ENCODE measurements around the gene CLSTN3.
"Not testable (repeated sequence)": the region's sequence is repeated elsewhere in the genome, so short reads cannot be mapped to it uniquely, and the experiment has no call there.

The CLSTN3 gene

GRCh38 chr12:7154042-7154441, 23.9 kb downstream of the CLSTN3 start:
- no peak for DNase-seq

DNA sequence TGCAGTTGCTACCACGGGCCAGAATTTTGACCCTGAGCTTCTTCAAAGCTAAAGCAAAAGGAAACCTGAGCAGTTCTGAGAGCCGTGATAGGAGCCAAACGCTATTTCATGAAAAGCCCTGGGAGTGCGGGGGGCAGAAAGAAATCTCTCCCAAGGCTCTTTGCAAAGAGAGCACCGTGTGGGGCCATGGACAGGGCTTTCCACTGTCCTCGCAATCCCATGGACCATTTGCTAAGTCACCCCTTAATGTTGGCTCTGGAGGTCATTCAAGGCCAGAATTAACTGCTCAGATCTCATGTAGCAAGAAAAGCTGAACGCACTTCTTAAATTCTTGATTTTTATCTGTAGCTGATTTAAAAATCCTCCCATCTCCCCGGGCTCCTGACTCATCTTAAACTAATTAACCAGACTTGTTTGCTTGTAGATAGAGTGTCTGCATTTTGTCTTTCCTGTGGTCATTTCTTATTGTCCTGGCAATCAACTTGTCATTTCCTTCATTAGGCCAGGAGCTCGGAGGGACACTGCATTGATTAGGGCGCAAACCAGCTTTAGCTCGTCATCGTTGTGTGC, 24.8 kb downstream of the CLSTN3 start:
- no peak for DNase-seq

GRCh38 chr12:7155471-7156034, 25.4 kb downstream of the CLSTN3 start:
- DNase-seq: peak; percentile 92

GRCh38 chr12:7156259-7157197, 26.4 kb downstream of the CLSTN3 start:
- no peak for DNase-seq

- DNase-seq: no peak
Measured at GRCh38 chr12:7157391-7157790, 27.2 kb downstream of the CLSTN3 start.

- no peak for DNase-seq
Measured at GRCh38 chr12:7158781-7159609, 28.8 kb downstream of the CLSTN3 start.

GRCh38 chr12:7160183-7160582, 30.0 kb downstream of the CLSTN3 start:
- DNase-seq: no peak

DNA sequence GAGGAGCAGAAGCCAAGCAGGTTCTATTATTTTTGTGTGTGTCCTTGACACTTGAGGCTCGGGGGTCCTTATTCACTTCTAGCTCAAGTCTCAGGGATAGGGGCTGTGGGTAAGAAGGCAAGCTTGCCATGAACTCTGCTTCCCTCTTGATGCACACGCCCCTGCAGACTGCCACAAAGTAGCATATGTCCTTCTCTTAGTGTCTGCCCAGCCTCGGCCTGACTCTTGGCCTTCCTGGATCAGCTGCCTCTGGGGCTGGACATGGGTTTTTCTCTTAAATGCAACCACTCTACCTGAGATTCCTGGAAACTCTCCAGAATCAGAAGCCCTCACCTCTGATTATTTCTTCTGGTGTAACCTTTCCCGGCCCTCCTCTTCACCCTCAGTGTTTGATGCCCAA, 31.2 kb downstream of the CLSTN3 start:
- no peak for DNase-seq

DNA sequence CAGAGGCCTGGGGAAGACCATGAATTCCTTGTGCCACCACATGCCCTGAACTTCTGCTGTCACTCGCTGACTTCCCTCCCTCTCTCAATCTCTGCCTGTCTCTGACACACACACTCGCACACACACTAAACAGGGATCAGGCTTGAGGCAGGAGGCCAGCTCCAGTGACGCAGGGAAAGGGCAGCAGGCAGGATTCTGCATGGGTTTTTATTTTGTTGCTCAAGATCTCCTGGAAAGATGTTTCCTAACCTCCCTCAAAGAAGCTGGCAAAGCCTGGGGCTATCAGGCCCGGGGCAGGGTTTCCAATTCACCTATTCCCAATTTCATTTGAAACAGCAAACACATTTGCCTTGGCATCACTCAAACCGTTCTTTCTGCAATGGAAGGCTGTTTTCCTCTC, 31.6 kb downstream of the CLSTN3 start:
- no peak for DNase-seq

DNA sequence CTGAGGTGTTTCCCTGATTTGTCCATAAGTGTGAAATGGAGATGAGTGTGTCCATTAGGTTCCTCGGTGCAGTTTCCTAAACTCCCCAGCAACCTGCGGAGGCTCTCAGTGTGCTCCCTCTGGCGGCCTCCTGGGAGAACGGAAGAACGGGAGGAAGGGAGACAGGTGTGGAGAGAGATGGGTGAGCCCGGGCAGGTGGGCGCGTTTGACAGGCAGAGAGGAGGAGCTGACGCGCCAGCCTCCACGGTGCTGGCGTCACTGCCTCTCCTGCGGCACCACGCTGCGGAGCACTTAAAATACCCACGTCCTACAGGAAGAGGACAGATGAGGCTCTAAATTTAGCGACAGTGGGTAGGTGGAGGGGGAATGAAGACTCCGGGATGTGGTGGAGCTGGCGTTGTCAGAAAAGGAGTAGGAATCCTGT, 32.5 kb downstream of the CLSTN3 start:
- DNase-seq: peak; percentile 64

DNA sequence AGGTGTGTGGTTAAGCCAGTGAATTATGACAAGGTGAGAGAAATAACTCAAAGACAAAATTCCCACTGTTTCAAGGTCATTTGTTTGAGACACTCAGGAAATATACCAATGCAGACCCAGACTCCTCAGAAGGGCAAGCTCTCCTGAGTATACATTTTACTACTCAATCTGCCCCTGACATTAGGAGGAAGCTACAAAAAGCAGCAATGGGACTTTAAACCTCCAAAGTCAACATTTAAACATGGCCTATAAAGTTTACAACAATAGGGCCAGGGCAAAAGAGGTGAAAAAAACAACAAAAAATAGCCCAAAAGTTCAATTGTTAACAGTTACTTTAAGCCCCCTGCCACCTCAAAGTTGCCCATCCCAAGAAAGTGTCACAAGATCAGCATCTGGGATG, 39.8 kb downstream of the CLSTN3 start:
- no peak for DNase-seq

DNA sequence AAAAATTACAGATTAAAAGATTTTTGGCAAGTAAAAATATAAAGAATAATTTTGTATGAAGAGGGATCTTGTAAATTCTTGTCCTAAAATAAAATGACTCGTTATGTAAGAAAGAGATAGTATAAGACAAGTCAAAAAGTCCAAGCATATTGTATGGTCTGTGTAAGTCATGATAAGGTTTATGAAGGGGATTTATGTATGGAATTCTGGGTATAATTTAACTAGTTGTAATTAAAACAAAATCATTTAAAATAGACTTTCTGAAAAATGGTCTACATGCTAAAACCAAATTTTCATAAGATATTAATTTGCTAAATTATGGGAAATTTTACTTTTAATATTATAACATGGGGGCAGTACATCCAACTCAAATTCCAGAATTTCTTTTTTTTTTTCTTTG, 41.7 kb downstream of the CLSTN3 start:
- DNase-seq: no peak

DNA sequence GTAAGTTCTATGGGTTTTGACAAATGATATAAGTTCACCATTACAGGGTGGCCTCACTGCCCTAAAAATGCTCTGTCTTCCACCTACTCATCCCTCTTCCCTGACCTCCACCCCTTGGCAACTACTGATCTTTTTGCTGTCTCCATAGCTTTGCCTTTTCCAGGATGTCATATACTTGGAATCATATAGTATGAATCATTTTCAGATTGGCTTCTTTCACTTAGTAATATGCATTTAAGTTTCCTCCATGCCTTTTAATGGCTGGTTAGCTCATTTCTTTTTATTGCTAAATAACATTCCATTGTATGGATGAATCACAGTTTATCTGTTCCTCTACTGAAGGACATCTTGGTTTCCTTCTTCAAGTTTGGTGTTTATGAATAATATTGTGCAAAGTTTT, 45.3 kb downstream of the CLSTN3 start:
- no peak for DNase-seq

GRCh38 chr12:7176595-7176994, 46.4 kb downstream of the CLSTN3 start:
- DNase-seq: no peak

GRCh38 chr12:7178481-7178880, 48.3 kb downstream of the CLSTN3 start:
- no peak for DNase-seq

DNA sequence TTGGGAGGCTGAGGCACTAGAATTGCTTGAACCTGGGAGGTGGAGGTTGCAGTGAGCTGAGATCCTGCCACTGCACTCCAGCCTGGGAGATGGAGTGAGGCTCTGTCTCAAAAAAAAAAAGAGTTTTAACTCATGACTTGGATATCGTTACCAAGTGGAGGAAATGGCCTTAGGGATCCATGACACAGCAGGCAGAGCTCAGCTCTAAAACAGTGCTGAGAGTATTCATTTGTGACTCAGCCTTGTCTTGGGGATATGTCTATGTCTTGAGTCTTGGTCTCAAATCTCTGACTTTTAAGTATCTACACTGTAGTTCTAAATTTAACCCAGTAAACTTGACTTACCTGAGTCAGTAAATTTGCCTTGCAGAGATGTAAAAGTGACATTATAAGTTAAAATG, 50.5 kb downstream of the CLSTN3 start:
- no peak for DNase-seq

DNA sequence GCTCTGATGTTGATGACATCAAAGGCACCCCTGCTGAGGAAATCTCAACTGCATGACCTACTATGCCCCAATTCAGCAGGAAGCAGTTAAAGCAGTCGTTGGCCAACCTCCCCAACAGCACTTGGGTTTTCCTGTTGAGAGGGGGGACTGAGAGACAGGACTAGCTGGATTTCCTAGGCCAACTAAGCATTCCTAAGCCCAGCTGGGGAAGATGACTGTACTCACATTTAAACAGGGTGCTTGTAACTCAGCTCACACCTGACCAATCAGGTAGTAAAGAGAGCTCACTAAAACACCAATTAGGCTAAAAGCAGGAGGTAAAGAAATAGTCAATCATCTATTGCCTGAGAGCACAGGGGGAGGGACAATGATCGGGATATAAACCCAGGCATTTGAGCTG, 55.9 kb downstream of the CLSTN3 start:
- not testable (repeated sequence) for DNase-seq

GRCh38 chr12:7188562-7189397, 58.6 kb downstream of the CLSTN3 start:
- DNase-seq: peak; percentile 31

GRCh38 chr12:7189398-7190267, 59.5 kb downstream of the CLSTN3 start, which contains the start of gene PEX5:
PEX5 (plus strand) TSS chr12:7189686; CDS start chr12:7190378, 692 bp downstream.
- peak; percentile 64 for DNase-seq

DNA sequence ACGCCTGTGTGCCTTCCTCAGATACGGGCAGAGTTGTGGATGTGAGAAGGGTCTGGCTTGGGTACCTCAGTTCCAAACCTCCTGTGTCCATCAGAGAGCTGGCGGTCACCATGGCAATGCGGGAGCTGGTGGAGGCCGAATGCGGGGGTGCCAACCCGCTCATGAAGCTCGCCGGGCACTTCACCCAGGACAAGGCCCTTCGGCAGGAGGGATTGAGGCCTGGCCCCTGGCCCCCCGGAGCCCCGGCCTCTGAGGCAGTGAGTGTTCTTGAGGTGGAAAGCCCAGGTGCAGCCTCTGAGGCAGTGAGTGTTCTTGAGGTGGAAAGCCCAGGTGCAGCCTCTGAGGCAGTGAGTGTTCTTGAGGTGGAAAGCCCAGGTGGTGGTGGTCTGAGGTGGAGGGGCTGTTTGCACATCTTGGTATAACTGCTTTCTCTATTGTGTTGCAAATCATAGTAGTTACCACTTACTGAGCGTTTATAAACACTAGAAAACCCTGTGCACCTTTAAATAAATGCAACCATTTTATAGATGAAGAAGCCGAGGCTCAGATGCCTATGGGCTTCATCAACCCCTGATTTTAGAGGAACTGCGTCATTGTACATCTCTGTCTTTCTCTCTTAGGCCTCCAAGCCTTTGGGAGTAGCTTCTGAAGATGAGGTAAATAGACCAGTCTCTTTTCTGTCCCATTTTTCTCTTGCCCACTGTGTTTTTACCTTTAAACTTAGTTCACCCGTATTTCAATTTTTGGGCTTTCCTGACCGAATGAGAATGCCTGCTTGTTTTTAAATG, 60.3 kb downstream of the CLSTN3 start:
- DNase-seq: no peak
